OCI-LY1 (cell line): ENCODE data around the gene KIF16B.

ENCODE experiments used
- CTCF ChIP-seq: fragments of 200-600 bp; sonication (generic), shearing (Covaris generic); IDR thresholded peaks from 2 replicates; pipeline ENCODE4 v1.5.1; 2017; ENCODE audit warnings: mild to moderate bottlenecking, antibody characterized with exemption, low read length, moderate library complexity, mixed read lengths
- EZH2 ChIP-seq: fragments of 200-600 bp; sonication (generic), shearing (Covaris generic); IDR thresholded peaks from 2 replicates; pipeline ENCODE4 v1.8.0; 2017; ENCODE audit warnings: borderline replicate concordance, mixed run types, mild to moderate bottlenecking, antibody characterized with exemption, low read length, moderate library complexity, mixed read lengths

- TF ChIP-seq CTCF = no peak
- TF ChIP-seq EZH2 = no peak
These were observed 156.2 kb downstream of the KIF16B start for GRCh38 chr20:16417001-16417400.
